ENCODE measurements around the gene PPP1R13B.
"Not testable (repeated sequence)": the region's sequence is repeated elsewhere in the genome, so short reads cannot be mapped to it uniquely, and the experiment has no call there.

The PPP1R13B gene

GRCh38 chr14:103803661-103804060 is 43.7 kb downstream of the PPP1R13B start:
- TF ChIP-seq, protein P1, sequence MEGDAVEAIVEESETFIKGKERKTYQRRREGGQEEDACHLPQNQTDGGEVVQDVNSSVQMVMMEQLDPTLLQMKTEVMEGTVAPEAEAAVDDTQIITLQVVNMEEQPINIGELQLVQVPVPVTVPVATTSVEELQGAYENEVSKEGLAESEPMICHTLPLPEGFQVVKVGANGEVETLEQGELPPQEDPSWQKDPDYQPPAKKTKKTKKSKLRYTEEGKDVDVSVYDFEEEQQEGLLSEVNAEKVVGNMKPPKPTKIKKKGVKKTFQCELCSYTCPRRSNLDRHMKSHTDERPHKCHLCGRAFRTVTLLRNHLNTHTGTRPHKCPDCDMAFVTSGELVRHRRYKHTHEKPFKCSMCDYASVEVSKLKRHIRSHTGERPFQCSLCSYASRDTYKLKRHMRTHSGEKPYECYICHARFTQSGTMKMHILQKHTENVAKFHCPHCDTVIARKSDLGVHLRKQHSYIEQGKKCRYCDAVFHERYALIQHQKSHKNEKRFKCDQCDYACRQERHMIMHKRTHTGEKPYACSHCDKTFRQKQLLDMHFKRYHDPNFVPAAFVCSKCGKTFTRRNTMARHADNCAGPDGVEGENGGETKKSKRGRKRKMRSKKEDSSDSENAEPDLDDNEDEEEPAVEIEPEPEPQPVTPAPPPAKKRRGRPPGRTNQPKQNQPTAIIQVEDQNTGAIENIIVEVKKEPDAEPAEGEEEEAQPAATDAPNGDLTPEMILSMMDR (conservative IDR thresholded peaks at IDR 0.05; ENCODE audit: low read length) = no peak
- no peak overlapping the region for H3K4me3 ChIP-seq (ENCODE audit: low read length)
- DNase-seq (ENCODE audit: low read depth) = peak; percentile 31

GRCh38 chr14:103802356-103802755 is 45.0 kb downstream of the PPP1R13B start:
- H3K4me3 ChIP-seq (ENCODE audit: low read length) = no peak overlapping the region
- no peak for DNase-seq (ENCODE audit: low read depth)
- TF ChIP-seq, protein P1 (conservative IDR thresholded peaks at IDR 0.05; ENCODE audit: low read length) = no peak

GRCh38 chr14:103801459-103801858 is 45.9 kb downstream of the PPP1R13B start:
- no peak overlapping the region for H3K4me3 ChIP-seq (ENCODE audit: low read length)
- TF ChIP-seq, protein P1 (conservative IDR thresholded peaks at IDR 0.05; ENCODE audit: low read length) = no peak
- DNase-seq (ENCODE audit: low read depth) = peak; percentile 76

DNA sequence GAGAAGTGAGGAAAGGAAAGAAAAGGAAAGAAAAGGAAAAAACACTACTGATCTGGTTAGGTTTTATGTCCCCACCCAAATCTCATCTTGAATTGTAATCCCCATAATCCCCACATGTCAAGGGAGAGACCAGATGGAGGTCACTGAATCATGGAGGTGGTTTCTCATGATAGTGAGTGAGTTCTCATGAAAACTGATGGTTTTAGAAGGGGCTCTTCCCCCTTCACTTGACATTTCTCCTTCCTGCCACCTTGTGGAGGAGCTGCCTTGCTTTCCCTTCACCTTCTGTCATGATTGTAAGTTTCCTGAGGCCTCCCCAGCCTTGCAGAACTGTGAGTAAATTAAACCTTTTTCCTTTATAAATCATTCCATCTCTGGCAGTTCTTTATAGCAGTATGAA is 54.2 kb downstream of the PPP1R13B start:
- not testable (repeated sequence) for DNase-seq (ENCODE audit: low read depth); H3K4me3 ChIP-seq (ENCODE audit: low read length)

DNA sequence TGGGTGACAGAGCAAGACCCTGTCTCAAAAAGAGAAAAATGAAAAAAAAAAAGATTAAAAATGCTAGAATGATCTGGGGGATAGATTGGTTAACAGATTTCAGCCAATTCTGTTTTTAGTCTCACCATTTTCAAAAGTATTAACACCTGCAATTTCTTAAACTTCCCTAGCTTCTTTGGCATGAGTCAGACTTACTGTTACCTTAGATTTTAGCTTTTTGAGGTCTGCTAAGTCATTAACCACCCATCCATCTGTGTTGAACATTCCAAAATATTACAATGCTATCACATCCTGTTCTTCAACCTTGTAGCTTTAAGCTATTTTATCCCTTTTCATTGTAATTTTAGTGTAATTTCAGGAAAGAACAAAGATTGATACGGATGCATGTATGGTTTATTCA is 59.3 kb downstream of the PPP1R13B start:
- DNase-seq (ENCODE audit: low read depth) = no peak
- no peak overlapping the region for H3K4me3 ChIP-seq (ENCODE audit: low read length)
- TF ChIP-seq, protein P1 (conservative IDR thresholded peaks at IDR 0.05; ENCODE audit: low read length) = no peak

DNA sequence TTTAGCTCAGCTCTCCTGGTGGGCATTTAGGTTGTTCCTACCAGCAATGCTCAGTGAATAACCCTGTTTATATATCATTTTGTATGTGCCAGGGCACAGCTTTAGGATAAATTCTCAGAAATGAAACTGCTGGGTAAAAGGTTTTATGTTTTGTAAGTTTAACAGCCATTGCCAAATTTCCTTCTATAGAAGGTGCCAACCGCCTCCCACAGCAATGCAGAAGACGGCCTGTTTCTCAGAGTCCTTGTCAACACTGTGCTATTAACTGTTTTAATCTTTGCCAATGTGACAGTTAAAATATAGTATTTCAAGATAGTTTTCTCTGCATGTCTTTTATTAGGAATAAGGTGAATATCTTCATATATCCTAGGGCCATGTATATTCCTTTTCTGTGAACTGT is 65.0 kb downstream of the PPP1R13B start:
- TF ChIP-seq, protein P1 (conservative IDR thresholded peaks at IDR 0.05; ENCODE audit: low read length) = no peak
- H3K4me3 ChIP-seq (ENCODE audit: low read length) = no peak overlapping the region
- no peak for DNase-seq (ENCODE audit: low read depth)

- not testable (repeated sequence) for H3K4me3 ChIP-seq (ENCODE audit: low read length); DNase-seq (ENCODE audit: low read depth)
These were observed 71.1 kb downstream of the PPP1R13B start for GRCh38 chr14:103776319-103776718.

DNA sequence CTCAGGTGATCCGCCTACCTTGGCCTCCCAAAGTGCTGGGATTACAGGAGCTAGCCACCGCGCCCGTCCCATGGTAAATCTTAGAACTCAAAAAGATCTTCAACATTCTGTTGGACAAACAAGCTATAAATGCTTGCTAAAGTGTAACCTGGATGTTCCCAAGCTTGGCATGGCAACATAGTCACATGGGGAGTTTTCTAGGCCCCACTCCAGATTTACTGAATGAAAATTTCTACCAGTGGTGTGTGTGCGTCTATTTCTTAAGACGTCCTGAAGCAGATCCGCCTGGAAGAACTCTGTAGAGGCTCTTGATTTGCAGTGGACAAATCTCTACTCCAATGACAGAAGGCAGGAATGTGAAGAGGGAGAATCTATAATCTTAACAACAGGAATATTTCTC is 71.9 kb downstream of the PPP1R13B start:
- H3K4me3 ChIP-seq (ENCODE audit: low read length) = no peak overlapping the region
- TF ChIP-seq, protein P1 (conservative IDR thresholded peaks at IDR 0.05; ENCODE audit: low read length) = no peak
- no peak for DNase-seq (ENCODE audit: low read depth)

All from AG10803 (cell line).